HepG2 (cell line): ENCODE data around the gene MYH10. TPM values are rescaled to one million over a fixed set of nuclear protein-coding genes. Genes with fewer than 3 reads are reported as not detected.
A peak's percentile ranks its signal among the peaks of the same experiment; 100 is the strongest.

Source experiments
- ARNT2 ChIP-seq: sonication (generic); formaldehyde crosslinking; IDR thresholded peaks from 2 replicates; pipeline ENCODE4 v1.8.0; 2022; ENCODE audit warnings: mild to moderate bottlenecking, low read depth, missing genetic modification reagents, moderate library complexity
- ATM ChIP-seq: fragments of 450-650 bp; IDR thresholded peaks from 2 replicates; pipeline ENCODE4 v1.7.1; 2017; ENCODE audit warnings: mild to moderate bottlenecking, borderline replicate concordance
- DPF2 ChIP-seq: sonication (generic); formaldehyde crosslinking; IDR thresholded peaks from 2 replicates; pipeline ENCODE4 v1.4.0; 2020; ENCODE audit warnings: mild to moderate bottlenecking, low read depth, missing genetic modification reagents, borderline replicate concordance
- HINFP ChIP-seq: sonication (generic); formaldehyde crosslinking; IDR thresholded peaks from 2 replicates; pipeline ENCODE4 v1.4.0; 2020; ENCODE audit warnings: low read depth, mild to moderate bottlenecking, missing genetic modification reagents
- ISX ChIP-seq: sonication (generic); formaldehyde crosslinking; conservative IDR thresholded peaks from 2 replicates; pipeline ENCODE4 v1.5.0; 2020; ENCODE audit warnings: missing genetic modification reagents
- NAIF1 ChIP-seq: sonication (generic); formaldehyde crosslinking; IDR thresholded peaks from 2 replicates; pipeline ENCODE4 v1.5.0; 2020; ENCODE audit warnings: mild to moderate bottlenecking, missing genetic modification reagents, borderline replicate concordance
- PPARG ChIP-seq: conservative IDR thresholded peaks from 2 replicates; pipeline ENCODE4 v1.6.1; 2016; ENCODE audit warnings: missing biosample characterization, missing genetic modification reagents
- REXO4 ChIP-seq: sonication (generic); formaldehyde crosslinking; IDR thresholded peaks from 2 replicates; pipeline ENCODE4 v1.8.0; 2022; ENCODE audit warnings: missing genetic modification reagents, mild to moderate bottlenecking, borderline replicate concordance
- SMAD1 ChIP-seq: sonication (generic); formaldehyde crosslinking; IDR thresholded peaks from 2 replicates; pipeline ENCODE4 v1.4.0; 2020; ENCODE audit warnings: missing genetic modification reagents, low read depth, mild to moderate bottlenecking, borderline replicate concordance
- TGIF2 ChIP-seq: IDR thresholded peaks from 2 replicates; pipeline ENCODE4 v1.6.1; 2016; ENCODE audit warnings: control low read depth, missing compliant biosample characterization
- ZBTB7A ChIP-seq: sonication (generic); formaldehyde crosslinking; IDR thresholded peaks from 2 replicates; pipeline ENCODE4 v1.8.0; 2022; ENCODE audit warnings: mild to moderate bottlenecking, missing genetic modification reagents
- ZEB1 ChIP-seq: IDR thresholded peaks from 2 replicates; pipeline ENCODE4 v1.6.1; 2012; ENCODE audit warnings: mild to moderate bottlenecking, low read depth, inconsistent platforms; ENCODE audit not compliant: insufficient replicate concordance
- ZNF124 ChIP-seq: sonication (generic); formaldehyde crosslinking; IDR thresholded peaks from 2 replicates; pipeline ENCODE4 v1.4.0; 2020; ENCODE audit warnings: missing genetic modification reagents
- ZNF33B ChIP-seq: sonication (generic); formaldehyde crosslinking; IDR thresholded peaks from 2 replicates; pipeline ENCODE4 v1.5.1; 2020; ENCODE audit warnings: mild to moderate bottlenecking, missing genetic modification reagents
- ZNF431 ChIP-seq: sonication (generic); formaldehyde crosslinking; IDR thresholded peaks from 2 replicates; pipeline ENCODE4 v1.9.0; 2022; ENCODE audit warnings: missing genetic modification reagents, low read depth, mild to moderate bottlenecking, borderline replicate concordance
- polyA plus RNA-seq, 8 experiments: library from polyadenylated mRNA; depleted of rRNA in 3 of 8; stranded (reverse) in 7 of 8; unstranded in 1 of 8; fragments of >200 nt; fragmentation: Illumina TruSeq in 4 of 8; extraction: Trizol in 4 of 8; gene quantifications; 2 replicates each; pipeline versions ENCODE4 v1.2.1 to v1.2.3, GENCODE V29; 2011 to 2016; ENCODE audit warnings: low read depth in 4 of 8, missing spikeins in 1 of 8, mixed read lengths in 1 of 8; ENCODE audit not compliant: insufficient read depth in 1 of 8
- total RNA-seq, 5 experiments: library from RNA; depleted of rRNA; stranded (reverse); fragments of >200 nt; fragmentation: Illumina TruSeq; extraction: Trizol; gene quantifications; 2 replicates each; pipeline ENCODE4 v1.2.3, GENCODE V29; 2016; ENCODE audit warnings: low read depth in 1 of 5
- TF ChIP-seq, protein P1 (sequence below): sonication (generic); formaldehyde crosslinking; IDR thresholded peaks from 2 replicates; pipeline ENCODE4 v1.4.0; 2020; ENCODE audit warnings: missing genetic modification reagents, borderline replicate concordance
- TF ChIP-seq, protein P2 (sequence below): sonication (generic); formaldehyde crosslinking; IDR thresholded peaks from 2 replicates; pipeline ENCODE4 v1.4.0; 2020; ENCODE audit warnings: missing genetic modification reagents
- TF ChIP-seq, protein P3 (sequence below): sonication (generic); formaldehyde crosslinking; conservative IDR thresholded peaks from 2 replicates; pipeline ENCODE4 v1.8.1; 2023; ENCODE audit warnings: missing genetic modification reagents

The MYH10 gene
- total and polyA plus RNA-seq, 2 of the 13 experiments (the other 11 are each of a cell fraction or from before 2014, with no cell fraction given), result 43.4 to 68.6 TPM

- TF ChIP-seq ZEB1 (no peak), ZBTB7A (CRISPR knock-in tag) (no peak), HINFP (CRISPR knock-in tag) (0 out of 2 replicates have a peak, but pooled peaks have one; percentile 6), ISX (CRISPR knock-in tag) (0 out of 2 replicates have a peak, but pooled peaks have one; percentile 68), ATM (no peak), NAIF1 (CRISPR knock-in tag) (no peak), PPARG (CRISPR knock-in tag) (no peak), ARNT2 (no peak; the same call in none of the 2 replicates), TGIF2 (CRISPR knock-in tag) (no peak; the same call in 1 of the 2 replicates), DPF2 (CRISPR knock-in tag) (no peak), ZNF431 (CRISPR knock-in tag) (no peak), SMAD1 (CRISPR knock-in tag) (no peak), REXO4 (CRISPR knock-in tag) (0 out of 2 replicates have a peak, but pooled peaks have one; percentile 6), ZNF33B (CRISPR knock-in tag) (no peak; the same call in 1 of the 2 replicates), ZNF124 (CRISPR knock-in tag) (no peak; the same call in 1 of the 2 replicates)
- TF ChIP-seq, protein P1, sequence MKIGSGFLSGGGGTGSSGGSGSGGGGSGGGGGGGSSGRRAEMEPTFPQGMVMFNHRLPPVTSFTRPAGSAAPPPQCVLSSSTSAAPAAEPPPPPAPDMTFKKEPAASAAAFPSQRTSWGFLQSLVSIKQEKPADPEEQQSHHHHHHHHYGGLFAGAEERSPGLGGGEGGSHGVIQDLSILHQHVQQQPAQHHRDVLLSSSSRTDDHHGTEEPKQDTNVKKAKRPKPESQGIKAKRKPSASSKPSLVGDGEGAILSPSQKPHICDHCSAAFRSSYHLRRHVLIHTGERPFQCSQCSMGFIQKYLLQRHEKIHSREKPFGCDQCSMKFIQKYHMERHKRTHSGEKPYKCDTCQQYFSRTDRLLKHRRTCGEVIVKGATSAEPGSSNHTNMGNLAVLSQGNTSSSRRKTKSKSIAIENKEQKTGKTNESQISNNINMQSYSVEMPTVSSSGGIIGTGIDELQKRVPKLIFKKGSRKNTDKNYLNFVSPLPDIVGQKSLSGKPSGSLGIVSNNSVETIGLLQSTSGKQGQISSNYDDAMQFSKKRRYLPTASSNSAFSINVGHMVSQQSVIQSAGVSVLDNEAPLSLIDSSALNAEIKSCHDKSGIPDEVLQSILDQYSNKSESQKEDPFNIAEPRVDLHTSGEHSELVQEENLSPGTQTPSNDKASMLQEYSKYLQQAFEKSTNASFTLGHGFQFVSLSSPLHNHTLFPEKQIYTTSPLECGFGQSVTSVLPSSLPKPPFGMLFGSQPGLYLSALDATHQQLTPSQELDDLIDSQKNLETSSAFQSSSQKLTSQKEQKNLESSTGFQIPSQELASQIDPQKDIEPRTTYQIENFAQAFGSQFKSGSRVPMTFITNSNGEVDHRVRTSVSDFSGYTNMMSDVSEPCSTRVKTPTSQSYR, result no peak
- TF ChIP-seq, protein P2, sequence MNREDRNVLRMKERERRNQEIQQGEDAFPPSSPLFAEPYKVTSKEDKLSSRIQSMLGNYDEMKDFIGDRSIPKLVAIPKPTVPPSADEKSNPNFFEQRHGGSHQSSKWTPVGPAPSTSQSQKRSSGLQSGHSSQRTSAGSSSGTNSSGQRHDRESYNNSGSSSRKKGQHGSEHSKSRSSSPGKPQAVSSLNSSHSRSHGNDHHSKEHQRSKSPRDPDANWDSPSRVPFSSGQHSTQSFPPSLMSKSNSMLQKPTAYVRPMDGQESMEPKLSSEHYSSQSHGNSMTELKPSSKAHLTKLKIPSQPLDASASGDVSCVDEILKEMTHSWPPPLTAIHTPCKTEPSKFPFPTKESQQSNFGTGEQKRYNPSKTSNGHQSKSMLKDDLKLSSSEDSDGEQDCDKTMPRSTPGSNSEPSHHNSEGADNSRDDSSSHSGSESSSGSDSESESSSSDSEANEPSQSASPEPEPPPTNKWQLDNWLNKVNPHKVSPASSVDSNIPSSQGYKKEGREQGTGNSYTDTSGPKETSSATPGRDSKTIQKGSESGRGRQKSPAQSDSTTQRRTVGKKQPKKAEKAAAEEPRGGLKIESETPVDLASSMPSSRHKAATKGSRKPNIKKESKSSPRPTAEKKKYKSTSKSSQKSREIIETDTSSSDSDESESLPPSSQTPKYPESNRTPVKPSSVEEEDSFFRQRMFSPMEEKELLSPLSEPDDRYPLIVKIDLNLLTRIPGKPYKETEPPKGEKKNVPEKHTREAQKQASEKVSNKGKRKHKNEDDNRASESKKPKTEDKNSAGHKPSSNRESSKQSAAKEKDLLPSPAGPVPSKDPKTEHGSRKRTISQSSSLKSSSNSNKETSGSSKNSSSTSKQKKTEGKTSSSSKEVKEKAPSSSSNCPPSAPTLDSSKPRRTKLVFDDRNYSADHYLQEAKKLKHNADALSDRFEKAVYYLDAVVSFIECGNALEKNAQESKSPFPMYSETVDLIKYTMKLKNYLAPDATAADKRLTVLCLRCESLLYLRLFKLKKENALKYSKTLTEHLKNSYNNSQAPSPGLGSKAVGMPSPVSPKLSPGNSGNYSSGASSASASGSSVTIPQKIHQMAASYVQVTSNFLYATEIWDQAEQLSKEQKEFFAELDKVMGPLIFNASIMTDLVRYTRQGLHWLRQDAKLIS (CRISPR knock-in tag), result no peak; the same call in 1 of the 2 replicates
- TF ChIP-seq, protein P3, sequence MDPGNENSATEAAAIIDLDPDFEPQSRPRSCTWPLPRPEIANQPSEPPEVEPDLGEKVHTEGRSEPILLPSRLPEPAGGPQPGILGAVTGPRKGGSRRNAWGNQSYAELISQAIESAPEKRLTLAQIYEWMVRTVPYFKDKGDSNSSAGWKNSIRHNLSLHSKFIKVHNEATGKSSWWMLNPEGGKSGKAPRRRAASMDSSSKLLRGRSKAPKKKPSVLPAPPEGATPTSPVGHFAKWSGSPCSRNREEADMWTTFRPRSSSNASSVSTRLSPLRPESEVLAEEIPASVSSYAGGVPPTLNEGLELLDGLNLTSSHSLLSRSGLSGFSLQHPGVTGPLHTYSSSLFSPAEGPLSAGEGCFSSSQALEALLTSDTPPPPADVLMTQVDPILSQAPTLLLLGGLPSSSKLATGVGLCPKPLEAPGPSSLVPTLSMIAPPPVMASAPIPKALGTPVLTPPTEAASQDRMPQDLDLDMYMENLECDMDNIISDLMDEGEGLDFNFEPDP, result peak; percentile 89; the same call in 1 of the 2 replicates
Observed at GRCh38 chr17:8435245-8436168, 195.0 kb downstream of the MYH10 start, which contains the start of gene NDEL1 (continued).
